ENCODE results near the gene TMEM88. TPM values are rescaled to one million over a fixed set of nuclear protein-coding genes. Genes with fewer than 3 reads are reported as not detected.

The TMEM88 gene
- total and polyA plus RNA-seq, 2 of the 13 experiments (the other 11 are each of a cell fraction or from before 2014, with no cell fraction given) = 0.31 to 0.66 TPM

DNA sequence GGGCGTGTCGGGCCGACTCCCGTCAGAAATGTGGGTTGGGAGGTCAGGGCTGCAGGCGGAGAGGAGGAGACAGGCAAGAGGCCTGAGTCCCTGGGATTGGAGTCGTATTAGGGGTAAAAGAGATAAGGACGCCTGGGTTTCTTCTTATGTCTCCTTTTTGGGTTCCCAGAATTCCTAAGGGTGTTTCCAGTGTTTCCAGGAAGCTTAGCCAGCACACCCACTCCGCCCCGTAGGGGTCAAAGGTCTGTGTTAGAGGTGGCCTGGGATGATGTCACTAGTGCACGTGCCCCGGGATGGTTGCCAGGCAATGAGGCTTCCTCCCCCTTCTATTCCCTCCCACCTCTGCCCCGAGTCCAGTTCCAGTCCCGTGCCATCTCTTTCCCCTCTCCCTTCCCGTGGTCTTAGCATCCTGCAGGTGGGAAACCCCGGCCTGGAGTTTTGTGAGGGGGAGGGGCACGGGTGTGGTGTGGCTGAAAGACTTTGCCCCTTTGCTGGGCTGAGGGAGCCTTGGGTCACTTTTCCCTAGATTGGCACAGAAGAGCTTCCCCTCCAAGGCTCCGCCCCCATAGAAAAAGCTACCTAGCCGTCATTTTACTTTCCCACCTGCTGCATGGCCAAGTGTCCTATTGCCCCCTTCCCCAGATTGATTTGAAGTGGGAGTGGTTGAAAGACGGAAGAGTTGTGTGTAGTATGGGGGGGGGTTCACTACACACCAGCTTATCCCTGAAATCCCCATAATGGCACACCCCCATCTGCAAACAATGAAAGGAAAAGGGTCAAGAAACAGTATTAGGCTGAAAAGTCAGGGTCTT lies 18.1 kb upstream of the TMEM88 start (continued):
- TF ChIP-seq HNRNPUL1 (IDR thresholded peaks at IDR 0.05; ENCODE audit: low read depth, low read length) (no peak), ZBTB42 (CRISPR knock-in tag; IDR thresholded peaks at IDR 0.05) (0 out of 2 replicates have a peak, but pooled peaks have one; percentile 20), ZNF331 (CRISPR knock-in tag; IDR thresholded peaks at IDR 0.05) (peak; percentile 92), ZNF569 (CRISPR knock-in tag; IDR thresholded peaks at IDR 0.05; ENCODE audit: borderline replicate concordance) (no peak), SYNCRIP (IDR thresholded peaks at IDR 0.05; ENCODE audit: insufficient read depth, low read depth, low read length) (no peak), ZNF780A (CRISPR knock-in tag; IDR thresholded peaks at IDR 0.05) (no peak; the same call in 1 of the 2 replicates), ZMYM3 (CRISPR knock-in tag; IDR thresholded peaks at IDR 0.05) (peak; percentile 90)
- TF ChIP-seq, protein P1, sequence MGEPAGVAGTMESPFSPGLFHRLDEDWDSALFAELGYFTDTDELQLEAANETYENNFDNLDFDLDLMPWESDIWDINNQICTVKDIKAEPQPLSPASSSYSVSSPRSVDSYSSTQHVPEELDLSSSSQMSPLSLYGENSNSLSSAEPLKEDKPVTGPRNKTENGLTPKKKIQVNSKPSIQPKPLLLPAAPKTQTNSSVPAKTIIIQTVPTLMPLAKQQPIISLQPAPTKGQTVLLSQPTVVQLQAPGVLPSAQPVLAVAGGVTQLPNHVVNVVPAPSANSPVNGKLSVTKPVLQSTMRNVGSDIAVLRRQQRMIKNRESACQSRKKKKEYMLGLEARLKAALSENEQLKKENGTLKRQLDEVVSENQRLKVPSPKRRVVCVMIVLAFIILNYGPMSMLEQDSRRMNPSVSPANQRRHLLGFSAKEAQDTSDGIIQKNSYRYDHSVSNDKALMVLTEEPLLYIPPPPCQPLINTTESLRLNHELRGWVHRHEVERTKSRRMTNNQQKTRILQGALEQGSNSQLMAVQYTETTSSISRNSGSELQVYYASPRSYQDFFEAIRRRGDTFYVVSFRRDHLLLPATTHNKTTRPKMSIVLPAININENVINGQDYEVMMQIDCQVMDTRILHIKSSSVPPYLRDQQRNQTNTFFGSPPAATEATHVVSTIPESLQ (CRISPR knock-in tag; conservative IDR thresholded peaks at IDR 0.05) = no peak
- TF ChIP-seq, protein P2, sequence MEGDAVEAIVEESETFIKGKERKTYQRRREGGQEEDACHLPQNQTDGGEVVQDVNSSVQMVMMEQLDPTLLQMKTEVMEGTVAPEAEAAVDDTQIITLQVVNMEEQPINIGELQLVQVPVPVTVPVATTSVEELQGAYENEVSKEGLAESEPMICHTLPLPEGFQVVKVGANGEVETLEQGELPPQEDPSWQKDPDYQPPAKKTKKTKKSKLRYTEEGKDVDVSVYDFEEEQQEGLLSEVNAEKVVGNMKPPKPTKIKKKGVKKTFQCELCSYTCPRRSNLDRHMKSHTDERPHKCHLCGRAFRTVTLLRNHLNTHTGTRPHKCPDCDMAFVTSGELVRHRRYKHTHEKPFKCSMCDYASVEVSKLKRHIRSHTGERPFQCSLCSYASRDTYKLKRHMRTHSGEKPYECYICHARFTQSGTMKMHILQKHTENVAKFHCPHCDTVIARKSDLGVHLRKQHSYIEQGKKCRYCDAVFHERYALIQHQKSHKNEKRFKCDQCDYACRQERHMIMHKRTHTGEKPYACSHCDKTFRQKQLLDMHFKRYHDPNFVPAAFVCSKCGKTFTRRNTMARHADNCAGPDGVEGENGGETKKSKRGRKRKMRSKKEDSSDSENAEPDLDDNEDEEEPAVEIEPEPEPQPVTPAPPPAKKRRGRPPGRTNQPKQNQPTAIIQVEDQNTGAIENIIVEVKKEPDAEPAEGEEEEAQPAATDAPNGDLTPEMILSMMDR (CRISPR knock-in tag; IDR thresholded peaks at IDR 0.05) = no peak; the same call in 1 of the 2 replicates
- TF ChIP-seq, protein P3, sequence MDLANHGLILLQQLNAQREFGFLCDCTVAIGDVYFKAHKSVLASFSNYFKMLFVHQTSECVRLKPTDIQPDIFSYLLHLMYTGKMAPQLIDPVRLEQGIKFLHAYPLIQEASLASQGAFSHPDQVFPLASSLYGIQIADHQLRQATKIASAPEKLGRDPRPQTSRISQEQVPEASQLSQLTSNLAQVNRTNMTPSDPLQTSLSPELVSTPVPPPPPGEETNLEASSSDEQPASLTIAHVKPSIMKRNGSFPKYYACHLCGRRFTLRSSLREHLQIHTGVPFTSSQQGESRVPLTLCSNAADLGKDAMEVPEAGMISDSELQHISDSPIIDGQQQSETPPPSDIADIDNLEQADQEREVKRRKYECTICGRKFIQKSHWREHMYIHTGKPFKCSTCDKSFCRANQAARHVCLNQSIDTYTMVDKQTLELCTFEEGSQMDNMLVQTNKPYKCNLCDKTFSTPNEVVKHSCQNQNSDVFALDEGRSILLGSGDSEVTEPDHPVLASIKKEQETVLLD (CRISPR knock-in tag; IDR thresholded peaks at IDR 0.05; ENCODE audit: low read depth) = peak; percentile 60; the same call in 1 of the 2 replicates
- TF ChIP-seq, protein P4, sequence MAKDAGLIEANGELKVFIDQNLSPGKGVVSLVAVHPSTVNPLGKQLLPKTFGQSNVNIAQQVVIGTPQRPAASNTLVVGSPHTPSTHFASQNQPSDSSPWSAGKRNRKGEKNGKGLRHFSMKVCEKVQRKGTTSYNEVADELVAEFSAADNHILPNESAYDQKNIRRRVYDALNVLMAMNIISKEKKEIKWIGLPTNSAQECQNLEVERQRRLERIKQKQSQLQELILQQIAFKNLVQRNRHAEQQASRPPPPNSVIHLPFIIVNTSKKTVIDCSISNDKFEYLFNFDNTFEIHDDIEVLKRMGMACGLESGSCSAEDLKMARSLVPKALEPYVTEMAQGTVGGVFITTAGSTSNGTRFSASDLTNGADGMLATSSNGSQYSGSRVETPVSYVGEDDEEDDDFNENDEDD (CRISPR knock-in tag; IDR thresholded peaks at IDR 0.05; ENCODE audit: borderline replicate concordance) = peak; percentile 72; the same call in 1 of the 2 replicates
- TF ChIP-seq, protein P5, sequence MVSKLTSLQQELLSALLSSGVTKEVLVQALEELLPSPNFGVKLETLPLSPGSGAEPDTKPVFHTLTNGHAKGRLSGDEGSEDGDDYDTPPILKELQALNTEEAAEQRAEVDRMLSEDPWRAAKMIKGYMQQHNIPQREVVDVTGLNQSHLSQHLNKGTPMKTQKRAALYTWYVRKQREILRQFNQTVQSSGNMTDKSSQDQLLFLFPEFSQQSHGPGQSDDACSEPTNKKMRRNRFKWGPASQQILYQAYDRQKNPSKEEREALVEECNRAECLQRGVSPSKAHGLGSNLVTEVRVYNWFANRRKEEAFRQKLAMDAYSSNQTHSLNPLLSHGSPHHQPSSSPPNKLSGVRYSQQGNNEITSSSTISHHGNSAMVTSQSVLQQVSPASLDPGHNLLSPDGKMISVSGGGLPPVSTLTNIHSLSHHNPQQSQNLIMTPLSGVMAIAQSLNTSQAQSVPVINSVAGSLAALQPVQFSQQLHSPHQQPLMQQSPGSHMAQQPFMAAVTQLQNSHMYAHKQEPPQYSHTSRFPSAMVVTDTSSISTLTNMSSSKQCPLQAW (CRISPR knock-in tag; IDR thresholded peaks at IDR 0.05) = peak; percentile 92
- TF ChIP-seq, protein P6, sequence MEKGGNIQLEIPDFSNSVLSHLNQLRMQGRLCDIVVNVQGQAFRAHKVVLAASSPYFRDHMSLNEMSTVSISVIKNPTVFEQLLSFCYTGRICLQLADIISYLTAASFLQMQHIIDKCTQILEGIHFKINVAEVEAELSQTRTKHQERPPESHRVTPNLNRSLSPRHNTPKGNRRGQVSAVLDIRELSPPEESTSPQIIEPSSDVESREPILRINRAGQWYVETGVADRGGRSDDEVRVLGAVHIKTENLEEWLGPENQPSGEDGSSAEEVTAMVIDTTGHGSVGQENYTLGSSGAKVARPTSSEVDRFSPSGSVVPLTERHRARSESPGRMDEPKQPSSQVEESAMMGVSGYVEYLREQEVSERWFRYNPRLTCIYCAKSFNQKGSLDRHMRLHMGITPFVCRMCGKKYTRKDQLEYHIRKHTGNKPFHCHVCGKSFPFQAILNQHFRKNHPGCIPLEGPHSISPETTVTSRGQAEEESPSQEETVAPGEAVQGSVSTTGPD (CRISPR knock-in tag; IDR thresholded peaks at IDR 0.05) = 0 out of 2 replicates have a peak, but pooled peaks have one; percentile 40
- TF ChIP-seq, protein P7, sequence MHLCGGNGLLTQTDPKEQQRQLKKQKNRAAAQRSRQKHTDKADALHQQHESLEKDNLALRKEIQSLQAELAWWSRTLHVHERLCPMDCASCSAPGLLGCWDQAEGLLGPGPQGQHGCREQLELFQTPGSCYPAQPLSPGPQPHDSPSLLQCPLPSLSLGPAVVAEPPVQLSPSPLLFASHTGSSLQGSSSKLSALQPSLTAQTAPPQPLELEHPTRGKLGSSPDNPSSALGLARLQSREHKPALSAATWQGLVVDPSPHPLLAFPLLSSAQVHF (CRISPR knock-in tag; IDR thresholded peaks at IDR 0.05) = no peak

All from HepG2 (cell line).